A172 (cell line): ENCODE measurements around the gene C17orf50. TPM values are rescaled to one million over a fixed set of nuclear protein-coding genes. Genes with fewer than 3 reads are reported as not detected.
"Not testable (repeated sequence)": the region's sequence is repeated elsewhere in the genome, so short reads cannot be mapped to it uniquely, and the experiment has no call there.

Source experiments
- DNase-seq: peaks from one replicate; pipeline ENCODE4 v3.0.0-alpha.2; 2015; ENCODE audit warnings: low spot score
- total RNA-seq: library from RNA; depleted of rRNA; stranded (reverse); fragments of >200 nt; shearing (Covaris generic); gene quantifications from 2 replicates; pipeline ENCODE4 v1.2.3, GENCODE V29; 2014

The C17orf50 gene
- total RNA-seq, 1 experiment from 2014 or later, result not detected

DNA sequence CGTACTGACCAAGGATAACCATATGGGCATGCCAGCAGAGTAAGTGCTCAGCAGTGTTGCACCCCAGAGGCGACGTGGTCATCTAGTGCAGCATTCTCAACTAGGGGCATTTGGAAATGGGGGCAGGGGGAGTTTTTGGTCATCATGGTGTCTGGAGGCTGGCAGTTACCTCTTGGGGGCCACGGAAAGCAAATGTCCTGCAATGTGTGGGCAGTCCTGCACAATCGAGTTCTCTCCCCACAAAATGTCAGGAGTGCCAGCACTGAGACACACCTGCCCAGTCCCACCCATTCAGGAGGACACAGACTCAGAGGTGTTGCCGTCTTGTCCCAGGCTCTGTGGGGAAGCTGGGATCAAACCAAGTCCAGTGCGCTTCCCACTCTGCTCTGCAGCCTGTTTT lies 26.3 kb upstream of the C17orf50 start:
- no peak for DNase-seq

DNA sequence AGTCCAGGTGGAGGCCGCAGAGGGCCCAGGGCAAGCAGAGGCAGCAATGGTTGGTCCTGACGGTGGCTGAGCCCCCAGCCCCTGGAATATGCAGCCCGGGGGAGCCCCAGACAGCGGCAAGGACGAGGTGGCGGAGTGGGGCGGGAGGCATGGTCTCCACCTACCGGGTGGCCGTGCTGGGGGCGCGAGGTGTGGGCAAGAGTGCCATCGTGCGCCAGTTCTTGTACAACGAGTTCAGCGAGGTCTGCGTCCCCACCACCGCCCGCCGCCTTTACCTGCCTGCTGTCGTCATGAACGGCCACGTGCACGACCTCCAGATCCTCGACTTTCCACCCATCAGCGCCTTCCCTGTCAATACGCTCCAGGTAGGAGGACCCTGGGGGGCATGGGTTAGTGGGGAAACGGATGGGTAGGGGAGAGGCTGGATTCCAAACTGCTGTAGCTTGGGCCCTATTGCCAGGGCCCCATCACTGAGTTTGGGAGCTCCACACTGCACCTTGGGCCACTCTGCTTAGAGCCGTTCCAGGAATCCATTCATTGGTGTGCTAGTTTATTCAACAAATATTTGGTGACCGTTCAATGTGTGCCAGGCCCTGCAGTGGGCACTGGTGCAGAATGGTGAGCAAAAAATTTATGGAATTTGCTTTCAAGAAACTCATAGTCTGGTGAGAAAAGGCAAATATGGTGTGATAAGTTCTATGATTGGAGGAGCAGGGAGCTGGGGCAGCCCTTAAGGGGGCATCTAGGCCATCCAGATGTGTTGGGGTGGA lies 25.5 kb upstream of the C17orf50 start:
- DNase-seq, result no peak

DNA sequence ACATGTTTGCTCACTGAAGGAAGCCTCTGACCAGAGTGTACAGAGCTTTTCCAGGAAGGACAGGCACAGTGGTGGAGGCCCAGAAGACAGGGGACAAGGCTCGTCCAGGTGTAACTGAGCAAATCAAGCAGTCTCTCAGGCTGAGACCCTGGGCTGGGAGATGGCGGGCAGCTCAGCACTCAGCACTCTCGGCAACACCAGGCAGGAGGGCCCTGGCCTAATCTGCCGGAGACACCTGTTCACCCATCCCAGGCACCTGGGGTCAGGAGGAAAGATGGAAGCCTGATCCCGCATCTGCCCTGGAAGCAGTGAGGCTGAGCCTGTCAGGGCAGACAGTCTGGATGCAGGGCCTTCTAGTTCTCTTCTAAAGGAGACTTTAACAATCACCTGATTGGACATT lies 24.5 kb upstream of the C17orf50 start:
- DNase-seq, result no peak

DNA sequence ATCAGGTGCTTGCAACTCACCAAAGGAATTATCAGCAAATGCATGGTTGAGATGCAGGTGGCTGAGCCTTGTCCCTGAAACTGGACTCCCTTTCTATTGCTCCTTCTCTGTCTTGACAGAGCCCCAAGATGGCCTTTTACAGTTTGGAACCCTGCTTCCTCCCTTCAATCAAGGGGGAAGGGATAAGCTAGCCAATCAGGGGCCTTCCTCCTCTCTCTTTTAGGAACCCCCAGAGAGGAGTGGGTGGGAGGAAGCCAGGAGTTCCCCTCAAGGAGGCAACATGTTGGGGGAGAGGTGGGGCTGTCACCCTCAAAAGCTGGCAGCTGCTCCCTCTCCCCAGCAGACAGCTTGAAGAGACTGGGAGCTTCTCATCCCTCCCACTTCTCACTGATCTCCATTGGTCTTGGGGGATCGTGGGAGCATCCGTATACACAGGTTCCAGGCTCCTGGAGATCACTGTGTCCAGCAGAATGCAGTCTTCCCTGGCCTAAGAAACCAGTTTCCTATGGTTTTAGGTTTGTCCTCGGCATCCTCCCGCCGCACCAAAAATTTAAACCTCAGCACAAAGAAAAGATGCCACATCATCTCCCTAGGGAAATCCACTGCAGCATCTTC lies 22.1 kb upstream of the C17orf50 start:
- DNase-seq, result no peak

DNA sequence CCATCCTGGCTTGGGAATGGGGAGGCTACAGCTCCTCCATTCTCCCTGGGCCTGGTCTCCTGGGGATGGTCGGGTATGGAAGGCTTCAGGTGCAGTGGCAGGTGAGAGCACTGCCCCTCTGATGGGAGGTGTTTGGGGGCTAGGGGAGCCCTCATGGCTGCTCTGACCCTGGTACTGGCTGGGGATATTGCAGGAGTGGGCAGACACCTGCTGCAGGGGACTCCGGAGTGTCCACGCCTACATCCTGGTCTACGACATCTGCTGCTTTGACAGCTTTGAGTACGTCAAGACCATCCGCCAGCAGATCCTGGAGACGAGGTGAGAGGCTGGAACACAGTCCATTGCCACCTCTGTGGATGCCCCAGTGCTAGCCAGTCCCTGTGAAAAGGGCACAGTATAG lies 20.5 kb upstream of the C17orf50 start:
- no peak for DNase-seq

DNA sequence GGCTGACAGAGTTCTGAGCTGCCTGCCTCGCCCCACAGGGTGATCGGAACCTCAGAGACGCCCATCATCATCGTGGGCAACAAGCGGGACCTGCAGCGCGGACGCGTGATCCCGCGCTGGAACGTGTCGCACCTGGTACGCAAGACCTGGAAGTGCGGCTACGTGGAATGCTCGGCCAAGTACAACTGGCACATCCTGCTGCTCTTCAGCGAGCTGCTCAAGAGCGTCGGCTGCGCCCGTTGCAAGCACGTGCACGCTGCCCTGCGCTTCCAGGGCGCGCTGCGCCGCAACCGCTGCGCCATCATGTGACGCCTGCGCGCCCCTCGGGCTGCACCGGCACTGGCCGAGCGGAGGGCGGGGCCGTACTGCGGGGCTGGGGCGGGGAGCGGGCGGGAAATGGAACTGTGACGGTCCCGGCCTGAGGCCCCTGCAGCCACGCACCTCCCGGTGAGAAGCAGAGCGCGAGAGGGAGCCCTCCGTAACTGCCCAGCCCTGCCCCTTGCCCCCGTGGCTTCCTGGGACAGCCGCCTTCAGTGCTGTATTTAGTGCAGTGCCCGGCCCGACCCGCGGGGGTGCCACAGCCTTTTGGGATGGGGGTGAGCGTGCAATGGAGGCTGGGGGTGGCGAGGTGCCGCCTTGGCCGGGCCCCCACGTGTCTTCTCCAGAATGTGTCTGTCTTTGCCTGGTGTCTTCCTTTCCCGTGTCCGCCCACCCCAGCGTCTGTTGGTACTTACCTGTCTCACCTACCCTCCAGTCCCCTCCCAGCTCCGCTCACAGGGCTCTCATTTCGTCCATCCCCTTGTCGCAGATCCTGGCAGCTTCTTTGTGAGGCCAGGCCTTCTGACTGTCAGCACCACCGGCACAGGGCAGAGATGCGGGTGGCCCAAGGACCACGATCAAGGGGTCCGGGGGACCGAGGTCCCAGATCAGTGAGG lies 19.4 kb upstream of the C17orf50 start:
- DNase-seq, result no peak

DNA sequence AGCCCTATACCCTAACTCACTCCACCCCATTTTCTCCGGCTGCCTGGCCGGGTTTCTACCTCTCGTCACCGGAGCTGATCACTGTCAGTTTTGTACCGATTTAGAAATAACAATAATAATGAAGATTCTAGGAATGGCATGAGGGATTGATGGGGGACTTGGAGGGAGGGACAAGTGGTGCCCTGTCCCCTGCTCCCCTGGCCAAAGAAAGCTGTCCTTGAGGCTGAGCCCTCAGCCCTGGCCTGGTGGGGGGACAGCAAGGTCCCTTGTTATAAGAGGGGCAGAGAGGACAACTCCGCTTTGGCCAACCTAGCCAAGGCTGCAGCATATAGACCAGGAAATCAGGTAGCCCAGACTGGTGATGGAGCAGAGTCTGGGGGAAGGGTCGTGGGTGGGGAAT lies 18.2 kb upstream of the C17orf50 start:
- DNase-seq, result no peak

DNA sequence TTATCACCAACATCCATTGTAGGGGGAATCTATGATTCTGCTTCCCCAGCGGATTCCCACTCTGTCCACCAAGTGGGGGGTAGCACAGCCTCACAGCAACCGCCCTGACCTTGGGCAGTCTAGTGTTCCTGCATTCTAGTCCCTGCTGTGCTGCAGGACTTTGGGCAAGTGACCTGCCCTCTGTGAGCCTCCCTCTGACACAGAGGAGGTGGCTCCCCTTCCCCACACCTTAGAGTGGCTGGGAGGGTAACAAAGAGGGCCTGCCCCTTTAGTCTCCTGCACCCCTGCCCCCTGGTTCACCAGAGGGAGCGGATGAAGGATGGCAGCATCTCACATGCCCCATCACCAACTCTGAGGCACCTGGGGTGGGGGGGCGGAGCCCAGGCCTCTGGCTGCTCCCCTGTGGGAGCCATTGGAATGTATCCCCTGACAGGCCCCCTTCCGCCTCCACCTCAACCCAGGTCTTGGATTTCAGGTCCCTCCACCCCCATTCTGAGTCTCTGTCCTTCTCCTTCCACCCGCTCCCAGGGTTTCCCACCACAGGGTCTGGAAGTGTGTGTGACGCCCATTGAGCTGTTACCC lies 17.7 kb upstream of the C17orf50 start:
- DNase-seq, result no peak

DNA sequence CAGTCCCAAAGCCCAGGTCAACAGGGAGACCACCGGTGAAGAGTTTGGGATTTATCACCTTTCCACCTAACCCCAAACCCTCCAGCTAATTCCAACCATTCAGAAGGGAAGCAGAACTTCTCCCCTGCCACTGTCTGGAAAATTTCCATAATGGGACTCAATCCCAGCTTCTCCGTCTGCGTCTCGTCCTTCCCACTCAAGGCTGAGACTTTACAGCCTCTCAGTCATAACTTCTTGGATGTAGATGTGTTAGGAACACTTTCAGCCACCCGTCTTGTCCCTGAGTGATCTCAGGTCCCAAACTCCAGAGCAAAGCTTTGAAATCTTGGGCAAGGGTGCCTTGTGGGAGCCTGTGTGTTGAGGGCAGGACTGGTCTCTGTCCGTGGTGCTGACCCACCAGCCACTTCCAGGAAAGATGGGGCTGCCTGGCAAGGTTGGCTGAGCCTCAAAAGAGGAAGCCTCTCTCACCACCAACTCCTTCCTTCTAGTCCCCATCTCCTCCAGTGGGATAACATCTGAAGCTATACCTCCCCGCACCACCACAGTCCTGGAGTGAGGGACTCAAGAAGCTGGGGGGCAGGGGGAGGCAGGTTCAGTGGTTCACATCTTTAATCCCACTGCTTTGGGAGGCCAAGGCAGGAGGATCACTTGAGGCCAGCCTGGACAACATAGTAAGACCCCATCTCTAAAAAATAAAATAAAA lies 16.9 kb upstream of the C17orf50 start:
- peak; percentile 38 for DNase-seq

DNA sequence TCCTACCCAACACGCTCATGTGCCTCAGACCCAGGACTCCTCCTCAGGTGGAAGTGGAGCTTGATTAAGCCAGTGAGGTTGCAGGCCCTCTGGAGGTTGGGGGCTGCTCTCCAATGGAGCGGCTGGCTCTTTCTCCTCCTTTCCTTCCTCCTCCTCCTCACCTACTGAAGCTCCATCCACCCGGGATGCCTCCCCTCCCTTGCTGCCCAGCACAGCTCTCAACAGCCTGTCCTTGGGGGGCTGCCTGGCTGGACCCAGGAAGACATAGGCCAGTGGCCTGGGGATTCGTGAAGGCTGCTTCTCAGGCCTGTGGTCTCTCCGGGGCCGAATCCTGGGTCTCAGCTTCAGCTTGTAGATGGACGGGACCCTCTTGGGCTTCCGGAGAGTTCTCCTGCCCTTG lies 15.9 kb upstream of the C17orf50 start:
- no peak for DNase-seq

DNA sequence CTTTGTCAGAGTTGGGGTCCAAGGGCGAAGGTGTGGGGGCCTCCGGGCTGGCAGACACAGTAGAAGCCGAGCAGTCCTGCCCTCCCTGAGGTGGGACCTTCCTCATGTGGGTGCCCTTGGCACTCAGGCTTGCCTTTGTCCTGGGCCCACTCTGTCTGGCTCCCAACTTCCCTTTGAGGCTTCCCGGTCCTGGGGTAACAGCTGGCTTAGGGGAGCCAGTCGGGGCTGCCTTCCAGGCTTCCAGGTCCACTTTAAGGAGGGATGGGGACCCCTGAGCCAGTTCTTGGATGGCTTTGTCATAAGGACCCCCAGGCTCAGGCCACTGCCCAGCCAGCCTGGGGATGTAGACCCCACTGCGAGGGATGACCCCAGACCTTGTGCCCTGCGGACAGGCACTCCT lies 15.4 kb upstream of the C17orf50 start:
- no peak for DNase-seq

DNA sequence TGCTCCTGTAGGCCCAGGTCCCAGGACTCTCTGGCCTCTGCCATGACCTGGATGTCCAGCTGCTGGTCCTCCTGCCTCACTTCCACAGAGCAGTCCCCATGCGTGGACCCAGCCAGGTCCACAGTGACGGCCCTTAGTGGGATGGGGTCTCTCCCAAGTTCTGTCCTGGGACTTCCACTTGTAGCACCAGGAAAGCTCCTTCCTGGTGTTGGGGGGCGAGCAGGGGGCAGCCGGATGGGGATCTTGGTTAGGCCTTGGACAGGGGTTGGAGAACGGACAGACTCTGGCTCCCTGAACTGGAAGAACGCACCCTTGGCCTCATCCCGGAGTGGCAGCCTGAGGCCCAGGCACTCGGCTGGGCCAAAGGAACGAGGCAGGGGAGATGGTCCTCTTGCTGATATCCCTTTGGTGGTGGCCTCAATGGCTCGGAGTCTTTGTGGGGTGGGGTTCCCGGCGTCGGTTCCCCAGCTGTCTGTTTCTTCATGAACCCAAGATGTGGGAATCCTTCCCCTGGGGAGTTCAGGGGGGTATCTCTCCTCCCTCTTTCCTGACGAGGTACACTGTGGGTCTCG lies 14.9 kb upstream of the C17orf50 start:
- DNase-seq, result no peak

DNA sequence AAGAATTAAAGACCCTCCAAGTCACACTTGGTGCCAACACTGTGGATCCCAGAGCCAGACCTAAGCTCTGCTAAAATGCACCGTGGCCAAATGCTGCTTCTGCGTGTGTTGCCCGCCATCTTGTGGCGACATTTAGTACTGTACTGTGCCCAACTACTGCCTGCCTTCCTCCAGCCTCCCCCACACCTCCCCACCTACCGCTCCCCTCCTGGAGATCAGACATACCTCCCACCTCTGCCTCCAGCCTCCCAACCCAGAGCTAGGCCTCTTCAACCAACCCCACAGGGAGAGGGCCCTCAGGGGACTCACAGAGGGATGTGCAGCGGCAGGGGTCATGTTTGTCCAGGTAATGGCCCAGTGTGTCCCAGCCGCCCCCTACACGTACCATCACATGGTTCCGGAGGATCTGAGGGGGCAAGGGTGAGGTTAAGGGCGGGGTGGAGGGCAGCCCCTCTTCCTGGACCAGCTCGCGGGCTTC lies 13.1 kb upstream of the C17orf50 start:
- peak; percentile 74 for DNase-seq

DNA sequence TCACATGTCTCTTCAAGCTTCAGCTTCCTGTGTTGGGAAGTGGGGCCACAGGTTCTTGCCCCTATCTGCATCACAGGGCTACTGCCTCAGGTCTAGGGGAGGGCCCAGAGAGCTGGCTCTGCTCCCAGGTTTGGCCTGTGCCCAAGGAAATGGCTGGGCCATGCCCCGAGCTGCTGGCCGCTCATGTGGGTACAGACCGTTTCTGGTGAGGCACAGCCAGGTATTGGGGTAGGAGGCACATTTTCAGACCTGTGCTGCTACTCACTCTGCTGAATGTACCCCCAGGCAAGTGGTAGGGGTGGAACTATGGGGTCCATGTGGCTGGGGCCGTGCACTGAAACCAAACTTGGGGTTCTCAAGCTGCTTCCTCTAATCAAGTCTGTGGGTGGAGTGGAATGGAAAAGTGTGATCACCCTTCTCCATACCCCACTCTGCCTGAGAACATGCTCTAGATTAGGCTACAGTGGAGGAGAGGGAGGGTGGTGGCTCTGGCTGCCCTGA lies 12.3 kb upstream of the C17orf50 start:
- peak; percentile 39 for DNase-seq

DNA sequence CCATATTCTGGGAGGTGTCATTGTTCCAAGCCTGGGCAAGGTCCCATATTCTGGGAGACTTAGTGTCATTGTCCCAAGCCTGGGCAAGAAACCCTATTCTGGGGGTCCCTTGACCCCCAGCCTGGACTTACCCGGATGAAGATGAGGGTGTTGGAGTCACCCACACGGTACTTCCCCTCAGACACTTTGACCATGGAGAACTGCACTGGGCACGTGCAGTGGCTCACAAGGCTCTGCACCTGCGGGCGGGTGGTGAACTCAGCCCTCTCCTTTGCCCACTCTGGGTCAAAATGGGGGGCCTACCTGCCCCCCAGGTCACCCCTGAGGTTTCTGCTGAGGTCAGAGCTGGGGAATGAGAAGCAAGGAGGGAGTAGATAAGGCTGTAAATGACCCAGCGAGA lies 11.7 kb upstream of the C17orf50 start:
- DNase-seq, result no peak

DNA sequence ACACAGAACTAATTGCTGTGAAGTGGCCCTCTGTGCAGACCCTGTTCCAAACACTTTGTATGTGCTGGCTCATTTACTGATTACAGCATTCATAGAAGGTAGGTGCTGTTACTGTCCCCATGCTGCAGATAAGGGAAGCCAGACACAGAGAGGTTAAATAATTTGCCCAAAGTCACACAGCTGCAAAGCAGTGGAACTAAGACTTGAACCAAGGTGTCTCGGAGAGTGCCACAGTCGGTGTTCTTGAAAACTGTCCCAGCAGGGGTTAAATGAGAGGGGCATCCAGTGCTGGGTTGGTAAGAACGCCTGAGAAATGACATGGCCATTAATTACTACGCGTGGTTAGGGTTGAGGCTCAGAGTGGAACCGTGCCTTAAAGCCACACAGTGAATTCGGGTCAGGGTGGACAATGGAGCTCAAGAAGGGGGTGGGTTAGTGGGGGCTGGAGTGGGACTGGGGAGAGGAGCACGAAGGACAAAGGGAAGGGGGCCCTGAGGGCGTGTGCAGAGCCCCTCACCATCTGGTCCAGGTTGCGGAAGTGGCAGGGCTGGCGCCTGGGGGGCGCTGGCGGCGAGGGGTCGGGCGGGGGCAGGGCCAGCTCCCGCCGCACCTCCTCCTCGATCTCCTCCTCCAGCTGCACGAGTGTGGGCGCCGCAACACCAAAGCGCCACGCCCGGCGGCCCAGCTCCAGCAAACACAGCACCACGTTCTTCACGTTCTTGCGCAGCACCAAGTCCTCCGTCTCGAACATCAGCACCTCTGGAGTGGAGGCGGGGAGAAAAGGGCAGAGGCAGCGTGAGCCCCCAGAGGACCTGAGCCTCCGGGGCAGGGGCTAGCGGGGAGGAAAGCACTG lies 10.9 kb upstream of the C17orf50 start:
- no peak for DNase-seq

DNA sequence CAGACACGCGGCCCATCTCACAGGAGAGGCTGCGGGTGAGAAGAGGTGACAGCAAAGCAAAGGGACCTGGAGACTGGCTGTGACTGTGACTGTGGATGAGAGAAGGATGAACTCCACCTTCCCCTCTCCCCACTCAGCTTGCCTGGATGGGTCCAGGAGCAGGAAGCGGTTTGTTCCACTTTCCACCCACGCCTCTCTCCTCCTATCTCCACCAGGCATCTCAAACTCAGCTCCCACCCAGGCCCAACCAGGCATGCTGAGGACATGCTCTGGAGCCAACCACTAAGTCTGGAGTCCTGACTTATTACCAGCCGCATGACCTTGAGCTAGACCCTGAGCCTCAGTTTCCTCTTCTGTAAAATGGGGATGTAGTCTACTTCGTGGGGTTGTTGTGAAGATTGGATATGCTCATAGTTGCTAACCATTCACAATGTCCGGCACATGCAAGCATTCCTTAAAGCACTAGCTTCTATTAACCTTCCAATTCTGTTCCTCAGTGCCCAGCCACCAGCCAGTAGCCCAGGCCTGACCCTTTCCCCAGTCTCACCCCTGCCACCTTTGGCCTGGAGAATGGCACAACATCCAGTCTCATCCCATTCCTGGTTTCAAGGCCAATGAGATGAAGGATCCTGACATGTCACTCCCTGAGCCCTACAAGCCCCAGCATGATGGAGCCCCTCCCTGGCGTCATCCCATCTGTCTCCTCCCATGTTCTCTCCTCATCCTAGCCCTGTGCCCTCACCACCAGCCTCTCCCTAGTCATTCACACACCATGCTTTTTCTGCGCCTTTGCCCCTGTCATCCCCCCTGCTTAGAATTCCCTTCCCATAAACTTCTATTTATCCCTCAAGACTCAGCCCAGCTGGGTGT lies 9.9 kb upstream of the C17orf50 start:
- DNase-seq, result no peak

DNA sequence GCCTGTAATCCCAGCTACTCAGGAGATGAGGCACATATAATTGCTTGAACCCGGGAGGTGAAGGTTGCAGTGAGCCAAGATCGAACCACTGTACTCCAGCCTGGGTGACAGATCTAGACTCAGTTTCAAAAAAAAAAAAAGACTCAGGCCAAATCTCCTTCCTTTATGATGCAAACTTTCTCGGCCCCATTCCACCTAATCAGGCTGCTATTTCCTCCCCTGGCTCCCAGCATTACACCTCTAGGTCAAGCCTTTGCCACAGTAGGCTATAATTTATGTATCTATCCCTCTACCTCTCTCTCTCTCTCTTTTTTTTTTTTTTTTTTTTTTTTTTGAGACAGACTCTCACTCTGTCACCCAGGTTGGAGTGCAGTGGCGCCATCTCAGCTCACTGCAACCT lies 9.1 kb upstream of the C17orf50 start:
- DNase-seq, result not testable (repeated sequence)

DNA sequence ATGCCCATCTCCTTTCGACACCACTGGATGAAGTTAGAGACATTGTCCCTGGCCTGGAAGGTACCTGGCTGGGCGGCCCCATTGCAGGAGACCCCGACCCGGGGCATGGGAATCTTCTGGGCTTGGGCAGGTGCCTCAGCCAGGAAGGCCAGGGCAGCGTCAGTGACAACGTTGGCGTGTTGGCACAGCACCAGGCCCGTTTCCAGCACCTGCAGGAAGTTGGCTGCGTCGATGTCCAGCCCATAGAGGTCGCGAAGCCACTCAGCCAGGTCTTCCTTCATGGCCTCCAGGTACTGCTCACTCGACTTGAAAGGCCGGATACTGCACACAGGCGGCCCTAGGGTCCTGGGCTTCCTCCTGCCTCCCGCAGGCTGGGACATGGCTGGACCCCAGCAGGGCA lies 8.2 kb upstream of the C17orf50 start:
- no peak for DNase-seq
